OCI-LY7 (cell line): Measurements from ENCODE around the gene KIF26A.

Source experiments
- EZH2phosphoT487 ChIP-seq: fragments of 200-600 bp; sonication (generic); IDR thresholded peaks from 2 replicates; pipeline ENCODE4 v1.6.1; 2018; ENCODE audit warnings: low read depth, borderline replicate concordance, mild to moderate bottlenecking, mixed run types, antibody characterized with exemption, low read length, moderate library complexity, mixed read lengths
- TF ChIP-seq, protein P1 (sequence below): fragments of 200-600 bp; sonication (generic); conservative IDR thresholded peaks from 2 replicates; pipeline ENCODE4 v1.5.1; 2014; ENCODE audit warnings: mild to moderate bottlenecking, antibody characterized with exemption, low read length, moderate library complexity, mixed read lengths

DNA sequence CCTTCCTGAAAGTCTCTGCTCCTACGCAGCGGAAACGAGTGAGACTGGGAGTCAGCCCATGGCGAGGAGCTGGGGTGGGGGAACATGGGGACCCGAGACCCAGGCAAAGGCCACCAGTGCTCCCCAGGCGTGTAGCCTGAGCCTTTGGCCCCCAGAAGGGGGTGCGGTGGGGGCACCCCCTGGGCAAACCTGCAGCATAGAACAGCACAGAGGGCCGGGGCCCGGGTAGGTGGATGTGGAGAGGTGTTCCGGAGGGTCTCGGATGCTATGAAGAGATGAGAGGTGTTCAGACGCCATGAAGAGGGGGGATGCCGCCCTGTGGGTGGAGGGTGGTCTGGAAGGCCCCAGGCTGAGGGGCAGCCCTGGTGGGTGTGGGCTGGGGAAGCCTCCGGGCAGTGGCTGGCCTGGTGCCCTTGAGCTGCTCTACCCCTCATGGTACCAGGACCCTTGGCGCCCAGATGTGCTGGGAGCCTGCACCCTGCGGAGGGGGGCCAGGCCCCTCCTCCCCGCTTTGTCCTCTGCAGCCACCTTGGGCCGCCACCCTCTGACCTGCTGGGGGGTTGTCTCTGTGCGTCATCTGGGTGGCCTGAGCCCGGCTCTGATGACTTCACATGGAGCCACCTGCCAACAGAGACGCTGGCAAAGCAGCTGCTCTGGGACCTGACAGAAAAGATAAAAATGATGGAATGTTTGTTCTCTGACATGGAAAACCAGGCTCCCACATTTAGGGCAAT, 83.4 kb downstream of the KIF26A start:
- TF ChIP-seq, protein P1, sequence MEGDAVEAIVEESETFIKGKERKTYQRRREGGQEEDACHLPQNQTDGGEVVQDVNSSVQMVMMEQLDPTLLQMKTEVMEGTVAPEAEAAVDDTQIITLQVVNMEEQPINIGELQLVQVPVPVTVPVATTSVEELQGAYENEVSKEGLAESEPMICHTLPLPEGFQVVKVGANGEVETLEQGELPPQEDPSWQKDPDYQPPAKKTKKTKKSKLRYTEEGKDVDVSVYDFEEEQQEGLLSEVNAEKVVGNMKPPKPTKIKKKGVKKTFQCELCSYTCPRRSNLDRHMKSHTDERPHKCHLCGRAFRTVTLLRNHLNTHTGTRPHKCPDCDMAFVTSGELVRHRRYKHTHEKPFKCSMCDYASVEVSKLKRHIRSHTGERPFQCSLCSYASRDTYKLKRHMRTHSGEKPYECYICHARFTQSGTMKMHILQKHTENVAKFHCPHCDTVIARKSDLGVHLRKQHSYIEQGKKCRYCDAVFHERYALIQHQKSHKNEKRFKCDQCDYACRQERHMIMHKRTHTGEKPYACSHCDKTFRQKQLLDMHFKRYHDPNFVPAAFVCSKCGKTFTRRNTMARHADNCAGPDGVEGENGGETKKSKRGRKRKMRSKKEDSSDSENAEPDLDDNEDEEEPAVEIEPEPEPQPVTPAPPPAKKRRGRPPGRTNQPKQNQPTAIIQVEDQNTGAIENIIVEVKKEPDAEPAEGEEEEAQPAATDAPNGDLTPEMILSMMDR, result no peak
- TF ChIP-seq EZH2phosphoT487, result no peak
